Neural progenitor cell (in vitro differentiated cells): Measurements from ENCODE around the gene DNAJA4. TPM values are rescaled to one million over a fixed set of nuclear protein-coding genes. Genes with fewer than 3 reads are reported as not detected.

ENCODE experiments used
- DNase-seq: peaks from one replicate; pipeline ENCODE4 v3.0.0-alpha.2; 2016; ENCODE audit warnings: low spot score
- H2AFZ ChIP-seq: fragments of 200-600 bp; sonication (generic); replicated peaks from 2 replicates; pipeline ENCODE4 v1.6.1; 2016; ENCODE audit warnings: antibody characterized with exemption
- H3F3A ChIP-seq: fragments of 200-600 bp; sonication (generic); 2 replicates; pipeline ENCODE4 v1.6.1; 2016; ENCODE audit warnings: antibody characterized with exemption, low read depth
- H3K27ac ChIP-seq: fragments of 200-600 bp; sonication (generic); 2 replicates; pipeline ENCODE4 v1.5.1; 2016; ENCODE audit warnings: mild to moderate bottlenecking
- H3K27me3 ChIP-seq: fragments of 200-600 bp; sonication (generic); 2 replicates; pipeline ENCODE4 v1.6.1; 2016; ENCODE audit warnings: mild to moderate bottlenecking, moderate library complexity
- H3K36me3 ChIP-seq: fragments of 200-600 bp; sonication (generic); 2 replicates; pipeline ENCODE4 v1.5.1; 2016
- H3K4me1 ChIP-seq: fragments of 200-600 bp; sonication (generic); 2 replicates; pipeline ENCODE4 v1.6.1; 2016; ENCODE audit warnings: mixed run types
- H3K4me2 ChIP-seq: fragments of 200-600 bp; sonication (generic); 2 replicates; pipeline ENCODE4 v1.6.1; 2016
- H3K4me3 ChIP-seq: fragments of 200-600 bp; sonication (generic); 2 replicates; pipeline ENCODE4 v1.5.1; 2016
- H3K79me2 ChIP-seq: fragments of 200-600 bp; sonication (generic); 2 replicates; pipeline ENCODE4 v1.6.1; 2016; ENCODE audit warnings: low read depth
- H3K9ac ChIP-seq: fragments of 200-600 bp; sonication (generic); 2 replicates; pipeline ENCODE4 v1.6.1; 2016
- H3K9me3 ChIP-seq: fragments of 200-600 bp; sonication (generic); 2 replicates; pipeline ENCODE4 v1.5.1; 2016; ENCODE audit warnings: low read depth
- H4K20me1 ChIP-seq: fragments of 200-600 bp; sonication (generic); 2 replicates; pipeline ENCODE4 v1.6.1; 2016; ENCODE audit warnings: low read depth
- H3K27ac Mint-ChIP-seq: 3 replicates; pipeline ENCODE4 v1.8.0; 2021; ENCODE audit warnings: mixed read lengths
- H3K27me3 Mint-ChIP-seq: 2 replicates; pipeline ENCODE4 v1.8.0; 2022; ENCODE audit warnings: low read depth, mild to moderate bottlenecking, inconsistent platforms, moderate library complexity, mixed read lengths; ENCODE audit not compliant: insufficient read depth
- H3K36me3 Mint-ChIP-seq: 3 replicates; pipeline ENCODE4 v1.8.0; 2021; ENCODE audit warnings: mixed read lengths
- H3K4me1 Mint-ChIP-seq: 3 replicates; pipeline ENCODE4 v1.8.0; 2021; ENCODE audit warnings: mixed read lengths
- H3K4me3 Mint-ChIP-seq: 3 replicates; pipeline ENCODE4 v1.8.0; 2021; ENCODE audit warnings: mild to moderate bottlenecking, moderate library complexity, mixed read lengths
- H3K9me3 Mint-ChIP-seq: 3 replicates; pipeline ENCODE4 v1.8.0; 2020; ENCODE audit warnings: mixed read lengths
- EZH2 ChIP-seq: fragments of 200-600 bp; sonication (generic); IDR thresholded peaks from 2 replicates; pipeline ENCODE4 v1.6.1; 2017; ENCODE audit warnings: antibody characterized with exemption, mild to moderate bottlenecking, moderate library complexity
- EZH2phosphoT487 ChIP-seq: fragments of 200-600 bp; sonication (generic); IDR thresholded peaks from 2 replicates; pipeline ENCODE4 v1.6.1; 2017; ENCODE audit warnings: antibody characterized with exemption
- total RNA-seq: library from RNA; depleted of rRNA; stranded (reverse); fragments of >200 nt; gene quantifications from 2 replicates; pipeline ENCODE4 v1.2.3, GENCODE V29; 2015; ENCODE audit warnings: low replicate concordance
- TF ChIP-seq, protein P1 (sequence below): fragments of 200-600 bp; sonication (generic); IDR thresholded peaks from 2 replicates; pipeline ENCODE4 v1.5.1; 2017; ENCODE audit warnings: antibody characterized with exemption, mild to moderate bottlenecking

The DNAJA4 gene
- total RNA-seq, 1 donor from 2014 or later = not detected

DNA sequence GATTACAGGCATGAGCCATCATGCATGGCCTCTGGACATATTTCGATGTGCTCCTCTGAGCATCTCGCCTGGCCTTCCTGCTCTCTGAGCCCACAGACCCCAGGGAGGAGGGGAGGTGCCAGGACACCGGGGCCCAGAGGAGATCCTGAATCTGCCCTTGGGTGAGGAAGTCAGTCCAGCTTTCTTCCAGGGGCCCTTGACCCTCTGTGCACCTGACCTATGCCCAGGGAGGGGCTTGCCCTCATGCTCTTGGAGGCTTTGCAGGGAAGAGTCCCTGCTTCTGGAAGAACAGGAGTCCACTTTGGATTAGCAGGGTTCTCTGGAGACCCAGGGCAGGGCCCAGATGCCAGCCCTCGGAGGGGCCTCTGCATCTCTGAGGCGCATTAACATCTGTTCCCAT is 31.4 kb upstream of the DNAJA4 start:
- Mint-ChIP-seq H3K27ac (no peak overlapping the region), H3K36me3 (no peaks in the 10 kb centered on the region), H3K9me3 (no peaks in the 10 kb centered on the region), H3K4me1 (peaks cover 18% of the 10 kb centered on the region), H3K4me3 (no peak overlapping the region), H3K27me3 (peaks cover 4% of the 10 kb centered on the region)
- DNase-seq = no peak
- no peak overlapping the region for H3K4me3 ChIP-seq
- no peaks in the 10 kb centered on the region for H3K79me2 ChIP-seq
- H3K4me1 ChIP-seq = peaks cover 7% of the 10 kb centered on the region
- no peaks in the 10 kb centered on the region for H4K20me1 ChIP-seq
- no peaks in the 10 kb centered on the region for H3K27me3 ChIP-seq
- no peak overlapping the region for H3K9ac ChIP-seq
- no peak overlapping the region for H3K27ac ChIP-seq
- no peaks in the 10 kb centered on the region for H3K9me3 ChIP-seq
- H3F3A ChIP-seq = no peaks in the 10 kb centered on the region
- H3K4me2 ChIP-seq = no peak overlapping the region
- no peak overlapping the region for H2AFZ ChIP-seq
- TF ChIP-seq EZH2 = no peak
- TF ChIP-seq EZH2phosphoT487 = no peak
- TF ChIP-seq, protein P1, sequence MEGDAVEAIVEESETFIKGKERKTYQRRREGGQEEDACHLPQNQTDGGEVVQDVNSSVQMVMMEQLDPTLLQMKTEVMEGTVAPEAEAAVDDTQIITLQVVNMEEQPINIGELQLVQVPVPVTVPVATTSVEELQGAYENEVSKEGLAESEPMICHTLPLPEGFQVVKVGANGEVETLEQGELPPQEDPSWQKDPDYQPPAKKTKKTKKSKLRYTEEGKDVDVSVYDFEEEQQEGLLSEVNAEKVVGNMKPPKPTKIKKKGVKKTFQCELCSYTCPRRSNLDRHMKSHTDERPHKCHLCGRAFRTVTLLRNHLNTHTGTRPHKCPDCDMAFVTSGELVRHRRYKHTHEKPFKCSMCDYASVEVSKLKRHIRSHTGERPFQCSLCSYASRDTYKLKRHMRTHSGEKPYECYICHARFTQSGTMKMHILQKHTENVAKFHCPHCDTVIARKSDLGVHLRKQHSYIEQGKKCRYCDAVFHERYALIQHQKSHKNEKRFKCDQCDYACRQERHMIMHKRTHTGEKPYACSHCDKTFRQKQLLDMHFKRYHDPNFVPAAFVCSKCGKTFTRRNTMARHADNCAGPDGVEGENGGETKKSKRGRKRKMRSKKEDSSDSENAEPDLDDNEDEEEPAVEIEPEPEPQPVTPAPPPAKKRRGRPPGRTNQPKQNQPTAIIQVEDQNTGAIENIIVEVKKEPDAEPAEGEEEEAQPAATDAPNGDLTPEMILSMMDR = no peak
- H3K36me3 ChIP-seq = no peaks in the 10 kb centered on the region

GRCh38 chr15:78233496-78233895 is 30.9 kb upstream of the DNAJA4 start:
- no peak overlapping the region for H3K4me3 Mint-ChIP-seq
- DNase-seq = no peak
- TF ChIP-seq EZH2phosphoT487 (no peak), EZH2 (no peak)
- TF ChIP-seq, protein P1 = no peak

DNA sequence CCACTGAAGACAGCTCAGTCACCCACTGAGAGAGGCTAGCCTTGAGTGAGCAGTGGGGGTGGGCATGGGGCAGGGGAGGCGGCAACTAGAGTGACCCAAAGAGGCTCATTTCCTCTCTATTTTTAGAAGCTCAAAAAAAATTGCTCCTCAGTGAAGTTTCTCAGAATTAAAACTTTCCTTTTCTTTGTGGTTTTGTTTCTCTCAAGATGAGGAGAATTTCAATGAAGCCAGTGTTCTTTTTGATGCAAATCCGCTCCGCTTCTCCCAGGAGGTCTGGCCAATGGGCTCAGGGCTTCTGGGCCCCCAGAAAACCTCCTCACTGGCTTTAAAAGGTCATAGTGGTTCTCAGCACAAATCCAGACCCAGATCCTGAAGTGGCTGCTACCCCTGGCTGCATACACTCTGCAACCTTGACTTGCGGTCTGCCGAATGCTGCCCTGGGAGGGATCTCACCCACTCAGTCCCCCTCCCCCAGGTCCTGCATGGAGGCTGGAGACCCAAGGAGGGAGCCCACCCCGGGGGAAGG is 29.8 kb upstream of the DNAJA4 start, which contains the start of gene ACSBG1:
TSS of gene ACSBG1 (minus strand) at position 51 of the 526 bp plus-strand sequence. CDS start 64 bp downstream, outside the sequence.
- H3K27me3 Mint-ChIP-seq = no peaks in the 10 kb centered on the region
- no peaks in the 10 kb centered on the region for H3K79me2 ChIP-seq
- no peak within 1 kb of the TSS for H3K27ac ChIP-seq
- no peaks in the 10 kb centered on the region for H3K36me3 ChIP-seq
- no peak within 1 kb of the TSS for H3K4me3 ChIP-seq
- H4K20me1 ChIP-seq = no peaks in the 10 kb centered on the region
- no peaks in the 10 kb centered on the region for H3K27me3 ChIP-seq
- no peaks in the 10 kb centered on the region for H3F3A ChIP-seq
- no peaks in the 10 kb centered on the region for H3K9me3 Mint-ChIP-seq
- peak within 1 kb of the TSS; percentile 55 for H3K4me3 Mint-ChIP-seq
- H3K4me2 ChIP-seq = no peak within 1 kb of the TSS
- no peaks in the 10 kb centered on the region for H3K36me3 Mint-ChIP-seq
- peak within 1 kb of the TSS; percentile 17 for H2AFZ ChIP-seq
- H3K9me3 ChIP-seq = no peaks in the 10 kb centered on the region
- TF ChIP-seq EZH2 (no peak), EZH2phosphoT487 (no peak)
- TF ChIP-seq, protein P1 = no peak
- H3K9ac ChIP-seq = no peak within 1 kb of the TSS
- H3K4me1 ChIP-seq = peaks cover 7% of the 10 kb centered on the region
- H3K4me1 Mint-ChIP-seq = peaks cover 18% of the 10 kb centered on the region
- no peak for DNase-seq
- H3K27ac Mint-ChIP-seq = peak within 1 kb of the TSS; percentile 90

More at GRCh38 chr15:78233496-78233895, 30.9 kb upstream of the DNAJA4 start:
- H3F3A ChIP-seq = no peaks in the 10 kb centered on the region
- H2AFZ ChIP-seq = no peak overlapping the region
- Mint-ChIP-seq H3K36me3 (no peaks in the 10 kb centered on the region), H3K4me1 (peaks cover 18% of the 10 kb centered on the region), H3K27me3 (peaks cover 3% of the 10 kb centered on the region), H3K9me3 (no peaks in the 10 kb centered on the region), H3K27ac (peak overlapping the region; percentile 37)
- H3K9me3 ChIP-seq = no peaks in the 10 kb centered on the region
- H3K4me1 ChIP-seq = peaks cover 7% of the 10 kb centered on the region
- no peaks in the 10 kb centered on the region for H3K79me2 ChIP-seq
- H4K20me1 ChIP-seq = no peaks in the 10 kb centered on the region
- H3K27me3 ChIP-seq = no peaks in the 10 kb centered on the region
- H3K4me2 ChIP-seq = no peak overlapping the region
- H3K9ac ChIP-seq = no peak overlapping the region
- no peaks in the 10 kb centered on the region for H3K36me3 ChIP-seq
- H3K27ac ChIP-seq = no peak overlapping the region
- H3K4me3 ChIP-seq = no peak overlapping the region
